ENCODE measurements around the gene RASAL2.

- no peak for TF ChIP-seq CTCF (IDR thresholded peaks at IDR 0.05)
- TF ChIP-seq POLR2A (IDR thresholded peaks at IDR 0.05): no peak
Measured at GRCh38 chr1:178098262-178098661, 4.4 kb downstream of the RASAL2 start.

Measured in thyroid gland (tissue), 4 donors.